Lower leg skin (tissue), 4 donors: ENCODE measurements around the gene ELF1. TPM values are rescaled to one million over a fixed set of nuclear protein-coding genes. Genes with fewer than 3 reads are reported as not detected.

Source experiments
- DNase-seq, 2 donors: peaks; one replicate each; pipeline ENCODE4 v3.0.0-alpha.2; 2019; ENCODE audit warnings: low spot score in 2 of 2
- H3K4me3 ChIP-seq: fragments of 200-600 bp; sonication (generic); 2 replicates; pipeline ENCODE4 v1.5.1; 2017; ENCODE audit warnings: mild to moderate bottlenecking, low read depth; ENCODE audit not compliant: poor library complexity, severe bottlenecking
- CTCF ChIP-seq, 3 donors: fragments of 450-650 bp; IDR thresholded peaks; one replicate each; pipeline ENCODE4 v1.5.1; 2016; ENCODE audit warnings: antibody characterized with exemption in 3 of 3, mild to moderate bottlenecking in 3 of 3, moderate library complexity in 2 of 3
- POLR2A ChIP-seq, 2 donors: fragments of 450-650 bp; IDR thresholded peaks; one replicate each; pipeline ENCODE4 v1.6.1; 2016 to 2017; ENCODE audit warnings: antibody characterized with exemption in 2 of 2, mild to moderate bottlenecking in 1 of 2, moderate library complexity in 1 of 2
- WGBS, 2 donors: methylation state at CpG; one replicate each; pipeline ENCODE4 v1.1.5; 2018; 5-methylcytosine and 5-hydroxymethylcytosine counted together
- intact Hi-C: fragments of 100-400 bp; cut with DNase I; formaldehyde crosslinking; loops from one replicate; pipeline ENCODE4 v1.15.0; 2023; ENCODE audit warnings: low total_unique reads
- total RNA-seq, 4 donors: library from RNA; depleted of rRNA; stranded (reverse); fragments of >200 nt; gene quantifications; one replicate each; pipeline ENCODE4 v1.1.0, GENCODE V29; 2016

Gene ELF1
- total RNA-seq, 4 donors from 2014 or later, result 112 to 137 (median 125) TPM

- H3K4me3 ChIP-seq, result no peak overlapping the region
- no peak for TF ChIP-seq POLR2A (IDR thresholded peaks at IDR 0.05)
- no peak for TF ChIP-seq CTCF (IDR thresholded peaks at IDR 0.05)
- intact Hi-C loops, result no loop called here
- WGBS, 2 donors, result 72 to 79% methylated on average over 6 of the region's 6 CpGs
- no peak for DNase-seq
Measured at GRCh38 chr13:41006978-41007743, 12.0 kb downstream of the ELF1 start.

GRCh38 chr13:41006306-41006705, 12.8 kb downstream of the ELF1 start:
- intact Hi-C loops, result no loop called here
- TF ChIP-seq POLR2A (IDR thresholded peaks at IDR 0.05), result no peak
- no peak for TF ChIP-seq CTCF (IDR thresholded peaks at IDR 0.05)
- no peak overlapping the region for H3K4me3 ChIP-seq
- WGBS, 2 donors, result 35 to 41% methylated on average over 3 of the region's 3 CpGs
- no peak for DNase-seq

- intact Hi-C loops, result no loop called here
- TF ChIP-seq POLR2A (IDR thresholded peaks at IDR 0.05), result no peak
- TF ChIP-seq CTCF (IDR thresholded peaks at IDR 0.05), result no peak
- no peak overlapping the region for H3K4me3 ChIP-seq
- DNase-seq, result no peak
Measured at GRCh38 chr13:41005704-41006103, 13.4 kb downstream of the ELF1 start.

GRCh38 chr13:41004875-41005693, 14.0 kb downstream of the ELF1 start:
- TF ChIP-seq POLR2A (IDR thresholded peaks at IDR 0.05) (no peak), CTCF (IDR thresholded peaks at IDR 0.05) (no peak)
- intact Hi-C loops, result no loop called here
- WGBS, 2 donors, result 36 to 42% methylated on average over 4 of the region's 4 CpGs
- DNase-seq, result no peak
- no peak overlapping the region for H3K4me3 ChIP-seq

GRCh38 chr13:41002606-41003005, 16.5 kb downstream of the ELF1 start:
- intact Hi-C loops, result no loop called here
- H3K4me3 ChIP-seq, result no peak overlapping the region
- TF ChIP-seq POLR2A (IDR thresholded peaks at IDR 0.05), result no peak
- TF ChIP-seq CTCF (IDR thresholded peaks at IDR 0.05), result no peak
- DNase-seq, result no peak
- WGBS, 2 donors, result 65 to 92% methylated on average over 2 of the region's 2 CpGs
